ENCODE results near the gene NHERF2.

NHERF2 gene

DNA sequence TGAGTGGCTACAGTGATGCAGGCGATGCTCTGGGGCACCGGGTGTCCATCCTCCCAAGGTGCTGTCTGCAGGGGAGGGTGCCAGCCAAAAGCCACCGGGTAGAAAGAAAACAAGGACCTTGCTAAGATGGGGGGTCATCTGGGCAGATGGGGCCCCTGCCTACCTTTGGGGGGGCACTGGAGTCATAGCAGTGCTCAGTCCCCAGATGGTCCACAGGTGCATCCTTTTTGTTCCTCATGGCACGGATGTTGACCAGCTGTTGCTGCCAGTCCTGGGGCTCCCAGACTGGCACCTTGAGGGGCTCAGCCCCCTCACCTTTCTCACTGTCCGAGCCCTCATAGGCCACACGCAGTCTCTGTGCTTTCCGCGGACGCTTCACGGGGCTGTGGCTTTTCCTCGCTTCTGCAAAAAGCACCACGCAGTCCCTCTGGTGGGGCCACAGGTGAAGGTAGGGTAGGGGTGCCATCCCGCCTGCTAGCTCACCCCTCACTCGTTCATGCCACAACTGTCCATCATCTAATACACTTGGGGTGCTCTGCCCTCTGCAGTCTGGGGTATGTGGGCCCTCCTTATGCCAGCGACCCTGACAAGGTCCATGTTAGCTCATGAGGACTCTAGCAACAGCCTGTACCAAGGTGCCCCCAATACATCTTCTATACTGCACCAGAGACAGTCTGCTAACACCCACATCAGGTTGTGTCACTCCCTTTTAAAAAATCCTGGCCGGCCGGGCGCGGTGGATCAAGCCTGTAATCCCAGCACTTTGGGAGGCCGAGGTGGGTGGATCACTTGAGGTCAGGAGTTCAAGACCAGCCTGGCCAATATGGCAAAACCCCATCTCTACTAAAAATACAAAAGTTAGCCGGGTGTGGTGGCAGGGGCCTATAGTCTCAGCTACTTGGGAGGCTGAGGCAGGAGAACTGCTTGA is 19.5 kb downstream of the NHERF2 start:
- in situ Hi-C loops (cut with HindIII; ENCODE audit: low sequenced_read_pairs) = no loop called here
- no peak for DNase-seq (ENCODE audit: low read depth, low spot score)
- H3K4me3 ChIP-seq (ENCODE audit: low read depth, low read length) = no peak overlapping the region
- TF ChIP-seq, protein P1, sequence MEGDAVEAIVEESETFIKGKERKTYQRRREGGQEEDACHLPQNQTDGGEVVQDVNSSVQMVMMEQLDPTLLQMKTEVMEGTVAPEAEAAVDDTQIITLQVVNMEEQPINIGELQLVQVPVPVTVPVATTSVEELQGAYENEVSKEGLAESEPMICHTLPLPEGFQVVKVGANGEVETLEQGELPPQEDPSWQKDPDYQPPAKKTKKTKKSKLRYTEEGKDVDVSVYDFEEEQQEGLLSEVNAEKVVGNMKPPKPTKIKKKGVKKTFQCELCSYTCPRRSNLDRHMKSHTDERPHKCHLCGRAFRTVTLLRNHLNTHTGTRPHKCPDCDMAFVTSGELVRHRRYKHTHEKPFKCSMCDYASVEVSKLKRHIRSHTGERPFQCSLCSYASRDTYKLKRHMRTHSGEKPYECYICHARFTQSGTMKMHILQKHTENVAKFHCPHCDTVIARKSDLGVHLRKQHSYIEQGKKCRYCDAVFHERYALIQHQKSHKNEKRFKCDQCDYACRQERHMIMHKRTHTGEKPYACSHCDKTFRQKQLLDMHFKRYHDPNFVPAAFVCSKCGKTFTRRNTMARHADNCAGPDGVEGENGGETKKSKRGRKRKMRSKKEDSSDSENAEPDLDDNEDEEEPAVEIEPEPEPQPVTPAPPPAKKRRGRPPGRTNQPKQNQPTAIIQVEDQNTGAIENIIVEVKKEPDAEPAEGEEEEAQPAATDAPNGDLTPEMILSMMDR (IDR thresholded peaks at IDR 0.05; ENCODE audit: low read depth, low read length) = no peak

DNA sequence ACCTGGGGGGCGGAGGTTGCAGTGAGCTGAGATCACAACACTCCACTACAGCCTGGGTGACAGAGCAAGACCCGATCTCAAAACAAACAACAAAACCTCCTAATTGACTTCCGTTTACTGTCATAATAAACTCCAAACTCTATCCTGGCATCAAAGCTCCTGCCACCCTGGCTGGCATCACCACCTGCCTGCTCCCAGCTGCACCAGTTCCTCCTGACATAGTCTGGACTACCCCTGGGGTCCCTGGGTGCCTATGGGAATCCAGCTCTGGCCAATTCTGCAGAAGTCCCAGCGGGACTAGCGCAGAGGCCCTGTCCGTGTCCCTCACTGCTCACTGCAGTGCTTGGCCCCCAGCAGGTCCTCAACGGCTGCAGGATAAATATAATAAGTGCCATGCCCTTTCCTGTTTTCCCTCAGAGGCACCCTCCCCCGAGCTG is 20.2 kb downstream of the NHERF2 start:
- no peak for DNase-seq (ENCODE audit: low read depth, low spot score)
- H3K4me3 ChIP-seq (ENCODE audit: low read depth, low read length) = peak overlapping the region; percentile 72
- in situ Hi-C loops (cut with HindIII; ENCODE audit: low sequenced_read_pairs) = no loop called here
- TF ChIP-seq, protein P1 (IDR thresholded peaks at IDR 0.05; ENCODE audit: low read depth, low read length) = no peak

DNA sequence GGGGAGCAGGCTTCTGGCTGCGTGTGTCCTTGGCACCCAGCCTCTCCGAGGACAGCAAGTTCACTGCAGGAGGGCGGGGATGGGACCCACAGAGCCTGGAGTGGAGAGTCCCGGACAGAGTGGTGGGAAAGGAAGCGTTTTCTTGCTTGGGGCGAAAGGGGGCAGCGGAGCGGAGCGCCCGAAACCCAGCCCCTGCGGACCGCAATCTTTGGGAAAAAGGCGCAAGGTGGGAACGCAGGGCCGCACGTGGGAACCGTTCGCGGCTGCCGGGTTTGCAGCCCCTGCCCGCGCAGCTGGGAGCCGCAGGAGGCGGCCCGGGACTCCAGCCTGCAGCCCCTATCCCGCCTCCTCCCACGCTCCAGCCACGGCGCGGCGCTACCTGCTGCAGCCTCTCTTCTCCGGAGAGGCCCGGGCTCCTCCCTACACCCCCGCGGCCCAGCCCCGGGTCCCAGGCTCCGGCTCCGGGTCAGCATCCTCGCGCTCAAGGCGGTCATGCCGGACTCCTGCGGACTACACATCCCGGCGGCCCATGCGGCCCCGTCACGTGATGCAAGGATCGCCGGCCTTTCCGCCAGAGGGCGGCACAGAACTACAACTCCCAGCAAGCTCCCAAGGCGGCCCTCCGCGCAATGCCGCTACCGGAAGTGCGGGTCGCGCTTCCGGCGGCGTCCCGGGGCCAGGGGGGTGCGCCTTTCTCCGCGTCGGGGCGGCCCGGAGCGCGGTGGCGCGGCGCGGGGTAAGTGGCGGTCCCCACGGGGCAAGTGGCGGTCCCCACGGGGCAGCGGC is 20.8 kb downstream of the NHERF2 start, which contains the start of the genes NTHL1 and TSC2:
Gene NTHL1, minus strand, starts transcription at position 505 of the 786 bp plus-strand sequence. Its CDS starts 11 bp downstream, at position 494.
Gene TSC2, plus strand, starts transcription at position 656 of the 786 bp plus-strand sequence. CDS start 631 bp downstream, outside the sequence.
- peak; percentile 96 for DNase-seq (ENCODE audit: low read depth, low spot score)
- in situ Hi-C loops (cut with HindIII; ENCODE audit: low sequenced_read_pairs) = no loop called here
- TF ChIP-seq, protein P1 (IDR thresholded peaks at IDR 0.05; ENCODE audit: low read depth, low read length) = peak; percentile 32

DNA sequence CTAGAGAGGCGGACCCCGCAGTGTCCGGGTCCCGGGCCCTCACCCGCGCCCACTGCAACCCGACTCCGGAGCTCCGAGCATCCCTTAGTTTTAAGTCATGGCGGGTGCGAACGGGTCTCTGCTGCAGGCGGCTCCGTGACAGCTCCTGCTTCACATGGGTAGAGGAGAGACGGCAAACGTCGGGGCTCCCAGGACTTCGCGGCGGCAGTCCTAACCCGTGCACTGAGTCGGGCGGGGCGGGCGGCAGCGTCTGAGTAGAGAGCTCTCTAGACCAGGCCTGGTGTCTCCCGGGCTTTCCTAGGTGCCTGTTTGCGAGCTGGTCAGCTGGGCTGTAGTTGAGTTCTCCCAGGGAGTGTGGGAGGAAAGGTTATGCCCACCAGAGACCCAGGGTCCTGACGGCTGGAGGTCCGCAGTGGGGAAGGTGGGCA is 21.4 kb downstream of the NHERF2 start:
- in situ Hi-C loops (cut with HindIII; ENCODE audit: low sequenced_read_pairs) = no loop called here
- TF ChIP-seq, protein P1 (IDR thresholded peaks at IDR 0.05; ENCODE audit: low read depth, low read length) = no peak
- H3K4me3 ChIP-seq (ENCODE audit: low read depth, low read length) = peak overlapping the region; percentile 72
- DNase-seq (ENCODE audit: low read depth, low spot score) = no peak

More for the DNA sequence above, 20.8 kb downstream of the NHERF2 start, which contains the start of the genes NTHL1 and TSC2:
- peak within 1 kb of the TSS; percentile 72 for H3K4me3 ChIP-seq (ENCODE audit: low read depth, low read length)

DNA sequence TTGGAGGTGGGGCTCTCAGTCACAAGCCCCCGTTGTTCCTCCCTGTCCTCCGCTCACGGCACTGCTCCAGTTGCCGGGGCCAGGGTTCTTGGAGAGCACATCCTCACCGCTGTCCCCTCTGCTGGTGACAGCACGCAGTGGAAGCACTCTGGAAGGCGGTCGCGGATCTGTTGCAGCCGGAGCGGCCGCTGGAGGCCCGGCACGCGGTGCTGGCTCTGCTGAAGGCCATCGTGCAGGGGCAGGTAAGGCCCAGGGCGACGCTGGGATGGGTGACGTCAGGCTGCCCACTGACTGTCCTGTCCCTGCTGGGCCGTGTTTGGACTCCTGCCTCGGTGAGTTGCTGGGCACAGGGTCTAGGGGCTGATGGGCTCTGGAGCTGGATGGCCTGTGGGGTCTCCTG is 26.5 kb downstream of the NHERF2 start:
- no peak overlapping the region for H3K4me3 ChIP-seq (ENCODE audit: low read depth, low read length)
- no peak for DNase-seq (ENCODE audit: low read depth, low spot score)
- in situ Hi-C loops (cut with HindIII; ENCODE audit: low sequenced_read_pairs) = no loop called here
- TF ChIP-seq, protein P1 (IDR thresholded peaks at IDR 0.05; ENCODE audit: low read depth, low read length) = no peak

DNA sequence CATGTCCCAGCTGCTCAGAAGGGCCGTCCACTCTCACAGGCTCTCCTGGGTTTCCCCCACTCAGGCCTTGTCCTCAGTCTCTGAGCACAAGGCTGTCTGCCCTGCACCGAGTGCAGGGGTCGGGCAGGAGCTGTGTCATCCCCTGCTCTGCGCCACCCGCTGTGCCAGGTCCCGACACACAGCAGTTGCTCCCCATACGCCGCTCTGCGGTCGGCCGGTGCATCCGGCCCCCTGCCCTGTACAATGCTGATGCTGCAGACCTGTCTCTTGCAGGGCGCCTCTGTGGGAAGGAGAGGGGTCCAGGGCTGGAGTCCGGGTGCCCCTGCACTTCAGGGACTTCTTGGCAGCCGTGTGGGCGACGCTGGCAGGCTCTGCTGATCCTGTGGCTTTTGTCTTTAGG is 27.2 kb downstream of the NHERF2 start:
- in situ Hi-C loops (cut with HindIII; ENCODE audit: low sequenced_read_pairs) = no loop called here
- TF ChIP-seq, protein P1 (IDR thresholded peaks at IDR 0.05; ENCODE audit: low read depth, low read length) = no peak
- H3K4me3 ChIP-seq (ENCODE audit: low read depth, low read length) = no peak overlapping the region
- DNase-seq (ENCODE audit: low read depth, low spot score) = no peak

Data from astrocyte of the spinal cord (primary cell).